D721Med (cell line): ENCODE data around the gene KDM1B.
A peak's percentile ranks its signal among the peaks of the same experiment; 100 is the strongest.
"Not testable (repeated sequence)": the region's sequence is repeated elsewhere in the genome, so short reads cannot be mapped to it uniquely, and the experiment has no call there.

ENCODE experiments used
- DNase-seq: peaks from one replicate; pipeline ENCODE4 v3.0.0; 2011; ENCODE audit warnings: low spot score; ENCODE audit not compliant: insufficient read length
- FAIRE-seq: peaks from 2 replicates; lab custom pipeline; 2011; peaks lifted over from hg19 to GRCh38; lab: Jason Lieb, UNC
- TF ChIP-seq, protein P1 (sequence below): IDR thresholded peaks from 2 replicates; pipeline ENCODE4 v1.5.1; 2012; ENCODE audit warnings: mild to moderate bottlenecking, control low read depth; ENCODE audit not compliant: insufficient read depth; ENCODE audit errors: missing control alignments

The KDM1B gene

GRCh38 chr6:18161431-18161830 is 6.2 kb downstream of the KDM1B start:
- TF ChIP-seq, protein P1, sequence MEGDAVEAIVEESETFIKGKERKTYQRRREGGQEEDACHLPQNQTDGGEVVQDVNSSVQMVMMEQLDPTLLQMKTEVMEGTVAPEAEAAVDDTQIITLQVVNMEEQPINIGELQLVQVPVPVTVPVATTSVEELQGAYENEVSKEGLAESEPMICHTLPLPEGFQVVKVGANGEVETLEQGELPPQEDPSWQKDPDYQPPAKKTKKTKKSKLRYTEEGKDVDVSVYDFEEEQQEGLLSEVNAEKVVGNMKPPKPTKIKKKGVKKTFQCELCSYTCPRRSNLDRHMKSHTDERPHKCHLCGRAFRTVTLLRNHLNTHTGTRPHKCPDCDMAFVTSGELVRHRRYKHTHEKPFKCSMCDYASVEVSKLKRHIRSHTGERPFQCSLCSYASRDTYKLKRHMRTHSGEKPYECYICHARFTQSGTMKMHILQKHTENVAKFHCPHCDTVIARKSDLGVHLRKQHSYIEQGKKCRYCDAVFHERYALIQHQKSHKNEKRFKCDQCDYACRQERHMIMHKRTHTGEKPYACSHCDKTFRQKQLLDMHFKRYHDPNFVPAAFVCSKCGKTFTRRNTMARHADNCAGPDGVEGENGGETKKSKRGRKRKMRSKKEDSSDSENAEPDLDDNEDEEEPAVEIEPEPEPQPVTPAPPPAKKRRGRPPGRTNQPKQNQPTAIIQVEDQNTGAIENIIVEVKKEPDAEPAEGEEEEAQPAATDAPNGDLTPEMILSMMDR, result no peak
- FAIRE-seq (no peak), DNase-seq (no peak)

DNA sequence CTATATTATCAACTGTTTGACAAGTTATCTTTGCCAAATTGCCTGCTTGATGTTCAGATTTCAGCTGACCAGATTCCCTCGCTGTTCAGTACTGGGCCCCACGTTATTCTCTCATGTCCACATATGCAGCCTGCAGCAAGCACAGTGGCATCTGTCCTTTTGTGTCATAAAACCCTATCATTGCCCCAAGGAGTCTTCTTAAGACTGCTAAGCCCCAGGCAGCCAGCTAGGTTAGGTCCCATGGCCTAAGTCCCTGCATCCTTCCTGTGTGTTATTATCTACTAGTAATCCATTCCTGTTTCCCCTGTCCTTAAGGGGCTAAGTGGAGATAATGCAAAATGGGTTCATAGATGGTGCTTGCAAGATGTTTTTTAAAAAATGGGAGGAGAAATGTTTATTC is 7.2 kb downstream of the KDM1B start:
- TF ChIP-seq, protein P1, result no peak
- FAIRE-seq (peak; percentile 25), DNase-seq (peak; percentile 40)

DNA sequence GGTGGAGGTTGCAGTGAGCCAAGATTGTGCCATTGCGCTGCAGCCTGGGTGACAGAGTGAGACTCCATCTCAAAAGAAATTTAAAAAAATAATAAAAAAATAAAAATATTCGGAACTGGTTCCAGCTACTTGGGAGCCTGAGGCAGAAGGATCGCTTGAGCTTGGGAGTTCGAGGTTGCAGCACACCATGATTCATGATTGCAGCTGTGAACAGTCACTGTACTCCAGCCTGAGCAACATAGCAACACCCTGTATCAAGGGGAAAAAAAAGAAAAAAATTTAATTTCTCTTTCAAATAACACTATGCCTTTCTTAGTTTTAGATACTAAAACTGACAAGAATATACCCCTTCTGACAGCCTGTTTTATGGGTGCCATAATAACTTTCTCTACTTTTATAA is 10.5 kb downstream of the KDM1B start:
- FAIRE-seq, result no peak
- TF ChIP-seq, protein P1, result no peak
- no peak for DNase-seq

GRCh38 chr6:18166312-18167036 is 11.3 kb downstream of the KDM1B start:
- TF ChIP-seq, protein P1, result no peak

DNA sequence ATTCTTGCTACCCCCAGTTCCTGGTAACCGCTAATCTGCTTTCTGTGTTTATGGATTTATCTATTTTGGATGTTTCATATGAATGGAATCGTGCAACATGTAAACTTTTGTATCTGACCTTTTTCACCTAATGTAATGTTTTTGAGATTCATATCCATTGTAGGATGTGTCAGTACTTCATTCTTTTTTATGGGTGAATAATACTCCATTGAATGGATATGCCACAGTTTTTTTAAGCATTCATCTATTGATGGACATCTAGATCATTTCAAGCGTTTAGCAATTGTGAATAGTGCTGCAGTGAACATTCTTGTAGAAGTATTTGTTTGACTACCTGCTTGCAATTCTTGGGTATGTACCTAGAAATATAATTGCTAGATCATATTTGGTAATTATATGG is 13.0 kb downstream of the KDM1B start:
- FAIRE-seq, result no peak
- TF ChIP-seq, protein P1, result no peak
- no peak for DNase-seq

More at GRCh38 chr6:18166312-18167036, 11.3 kb downstream of the KDM1B start:
- DNase-seq (no peak), FAIRE-seq (no peak)

- TF ChIP-seq, protein P1, result no peak
- no peak for FAIRE-seq
- DNase-seq, result no peak
Measured at GRCh38 chr6:18171871-18172270, 16.6 kb downstream of the KDM1B start.

DNA sequence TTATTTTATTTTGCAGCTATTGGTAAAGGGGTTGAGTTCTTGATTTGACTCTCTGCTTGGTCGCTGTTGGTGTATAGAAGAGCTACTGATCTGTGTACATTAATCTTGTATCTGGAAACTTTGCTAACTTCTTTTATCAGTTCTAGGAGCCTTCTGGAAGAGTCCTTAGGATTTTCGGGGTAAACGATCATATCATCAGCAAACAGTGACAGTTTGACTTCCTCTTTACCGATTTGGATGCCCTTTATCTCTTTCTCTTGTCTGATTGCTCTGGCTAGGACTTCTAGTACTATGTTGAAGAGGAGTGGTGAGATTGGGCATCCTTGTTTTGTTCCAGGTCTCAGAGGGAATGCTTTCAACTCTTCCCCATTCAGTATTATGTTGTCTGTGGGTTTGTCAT is 21.0 kb downstream of the KDM1B start:
- not testable (repeated sequence) for FAIRE-seq, DNase-seq
